Thyroid gland (tissue), 4 donors: ENCODE results near the gene ACAA1. TPM values are rescaled to one million over a fixed set of nuclear protein-coding genes. Genes with fewer than 3 reads are reported as not detected.

Experiments
- DNase-seq, 2 donors: peaks; one replicate each; pipeline ENCODE4 v3.0.0-alpha.2; 2019
- H3K27ac ChIP-seq, 3 donors: fragments of 200-600 bp; sonication (generic); 1 replicate in 2 of 3; 2 replicates in 1 of 3; pipeline ENCODE4 v1.5.1; 2016 to 2019; ENCODE audit warnings: mild to moderate bottlenecking in 1 of 3, moderate library complexity in 1 of 3
- H3K27me3 ChIP-seq: fragments of 200-600 bp; sonication (generic); one replicate; pipeline ENCODE4 v1.5.1; 2019
- H3K36me3 ChIP-seq, 2 donors: fragments of 200-600 bp; sonication (generic); one replicate each; pipeline ENCODE4 v1.5.1; 2016 to 2019
- H3K4me1 ChIP-seq, 2 donors: fragments of 200-600 bp; sonication (generic); one replicate each; pipeline ENCODE4 v1.5.1; 2017 to 2019
- H3K4me3 ChIP-seq, 3 donors: fragments of 200-600 bp; sonication (generic); replicated peaks in 1 of 3; 1 replicate in 2 of 3; 2 replicates in 1 of 3; pipeline ENCODE4 v1.5.1; 2016; ENCODE audit warnings: mild to moderate bottlenecking in 1 of 3
- H3K9me3 ChIP-seq: fragments of 200-600 bp; sonication (generic); one replicate; pipeline ENCODE4 v1.5.1; 2017
- CTCF ChIP-seq, 6 experiments: fragments of 200-600 bp in 3 of 6; fragments of 450-650 bp in 3 of 6; sonication (generic) in 3 of 6; IDR thresholded peaks; one replicate each; pipeline ENCODE4 v1.5.1; 2016 to 2019; ENCODE audit warnings: antibody characterized with exemption in 6 of 6, mild to moderate bottlenecking in 2 of 6, inconsistent platforms in 1 of 6, moderate library complexity in 1 of 6
- POLR2A ChIP-seq, 2 donors: fragments of 450-650 bp; IDR thresholded peaks; one replicate each; pipeline ENCODE4 v1.6.1; 2017; ENCODE audit warnings: antibody characterized with exemption in 2 of 2, mild to moderate bottlenecking in 2 of 2, moderate library complexity in 1 of 2
- WGBS, 2 donors: methylation state at CpG; one replicate each; pipeline ENCODE4 v1.1.5; 2017; 5-methylcytosine and 5-hydroxymethylcytosine counted together
- intact Hi-C: fragments of 100-400 bp; cut with DNase I; formaldehyde crosslinking; loops from one replicate; pipeline ENCODE4 v1.15.1; 2023
- total RNA-seq, 4 donors: library from RNA; depleted of rRNA; stranded (reverse); fragments of >200 nt; gene quantifications; one replicate each; pipeline ENCODE4 v1.2.3, GENCODE V29; 2016

ACAA1 gene
- total RNA-seq, 4 donors from 2014 or later: 63.3 to 86.1 (median 75.1) TPM

DNA sequence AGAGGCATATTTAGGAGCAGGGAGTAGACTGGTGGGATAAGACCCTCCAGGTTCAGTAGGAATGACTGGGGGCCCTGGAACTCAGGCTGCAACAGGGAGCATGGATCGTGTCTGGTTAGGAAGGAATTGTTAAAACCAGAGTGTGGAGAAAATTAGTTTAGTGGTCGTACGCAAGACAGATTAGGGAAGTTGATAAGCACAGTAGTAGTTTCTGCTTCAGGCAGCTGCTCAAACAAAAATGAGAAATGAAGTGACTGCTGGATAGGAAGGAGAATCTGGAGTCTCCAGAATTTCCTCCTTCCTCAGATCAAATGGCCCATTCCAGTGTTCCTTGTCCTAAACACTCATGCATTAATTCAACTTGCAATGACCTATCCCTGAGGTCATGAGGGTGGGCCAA, 12.8 kb upstream of the ACAA1 start:
- Histone ChIP-seq H3K4me1 (peaks cover 0 to 2% of the 10 kb centered on the region in 2 donors), H3K27ac (no peak overlapping the region), H3K4me3 (no peak overlapping the region), H3K27me3 (no peaks in the 10 kb centered on the region), H3K36me3 (no peaks in the 10 kb centered on the region), H3K9me3 (no peaks in the 10 kb centered on the region)
- 70 to 82% methylated on average over 3 of the region's 3 CpGs for WGBS, 2 donors
- TF ChIP-seq CTCF (IDR thresholded peaks at IDR 0.05) (no peak), POLR2A (IDR thresholded peaks at IDR 0.05) (no peak)
- intact Hi-C loops: no loop called here
- DNase-seq: no peak

- intact Hi-C loops: no loop called here
- no peak for TF ChIP-seq POLR2A (IDR thresholded peaks at IDR 0.05)
- TF ChIP-seq CTCF (IDR thresholded peaks at IDR 0.05): no peak
- H3K36me3 ChIP-seq: no peaks in the 10 kb centered on the region
- DNase-seq: no peak
- WGBS, 2 donors: 86% methylated on average over 5 of the region's 5 CpGs
- no peaks in the 10 kb centered on the region for H3K4me1 ChIP-seq
- no peaks in the 10 kb centered on the region for H3K9me3 ChIP-seq
- H3K4me3 ChIP-seq: no peak overlapping the region
- no peak overlapping the region for H3K27ac ChIP-seq
- H3K27me3 ChIP-seq: no peaks in the 10 kb centered on the region
Measured at GRCh38 chr3:38148311-38148882, 11.5 kb upstream of the ACAA1 start.

GRCh38 chr3:38147421-38147820, 10.5 kb upstream of the ACAA1 start:
- 90 to 96% methylated on average over 3 of the region's 3 CpGs for WGBS, 2 donors
- intact Hi-C loops: no loop called here

GRCh38 chr3:38146504-38146903, 9.6 kb upstream of the ACAA1 start:
- Histone ChIP-seq H3K36me3 (peaks cover 0 to 2% of the 10 kb centered on the region in 2 donors), H3K4me3 (no peak overlapping the region), H3K4me1 (no peaks in the 10 kb centered on the region), H3K27me3 (no peaks in the 10 kb centered on the region), H3K27ac (no peak overlapping the region), H3K9me3 (no peaks in the 10 kb centered on the region)
- WGBS, 2 donors: 86 to 93% methylated on average over 2 of the region's 2 CpGs
- no peak for DNase-seq
- intact Hi-C loops: no loop called here
- TF ChIP-seq POLR2A (IDR thresholded peaks at IDR 0.05) (no peak), CTCF (IDR thresholded peaks at IDR 0.05) (no peak)

More at GRCh38 chr3:38147421-38147820, 10.5 kb upstream of the ACAA1 start:
- Histone ChIP-seq H3K9me3 (no peaks in the 10 kb centered on the region), H3K27me3 (no peaks in the 10 kb centered on the region), H3K27ac (no peak overlapping the region), H3K4me3 (no peak overlapping the region), H3K36me3 (no peaks in the 10 kb centered on the region), H3K4me1 (no peaks in the 10 kb centered on the region)
- TF ChIP-seq POLR2A (IDR thresholded peaks at IDR 0.05) (no peak), CTCF (IDR thresholded peaks at IDR 0.05) (no peak)
- no peak for DNase-seq

DNA sequence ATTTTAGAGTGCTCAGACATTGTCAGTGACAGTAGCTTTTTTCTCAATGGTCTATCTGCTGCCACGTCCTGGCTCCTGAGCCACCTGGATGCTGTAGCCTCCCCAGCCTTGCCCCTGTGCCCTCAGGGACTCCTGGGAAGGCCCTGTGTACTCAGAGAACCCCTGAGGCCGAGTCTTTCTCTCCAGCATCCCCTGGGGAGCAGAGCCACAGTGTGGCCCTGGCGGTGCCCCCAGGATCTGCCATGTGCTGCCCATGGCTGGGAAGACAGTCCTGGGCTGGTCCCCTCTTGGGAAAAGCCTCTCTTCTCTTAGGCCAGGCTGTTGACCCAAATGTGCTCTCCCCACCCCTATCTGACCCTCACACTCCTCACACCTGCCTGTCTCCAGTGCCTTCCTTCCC, 6.6 kb upstream of the ACAA1 start:
- intact Hi-C loops: loop anchor here (5.0 kb wide), 1 partner anchor 34 kb away; no protein-coding TSS in a partner anchor
- no peak for DNase-seq
- Histone ChIP-seq H3K27me3 (no peaks in the 10 kb centered on the region), H3K4me1 (peaks cover 8 to 11% of the 10 kb centered on the region in 2 donors), H3K27ac (no peak overlapping the region), H3K36me3 (peaks cover 0 to 6% of the 10 kb centered on the region in 2 donors), H3K9me3 (no peaks in the 10 kb centered on the region), H3K4me3 (no peak overlapping the region)
- TF ChIP-seq CTCF (IDR thresholded peaks at IDR 0.05) (no peak), POLR2A (IDR thresholded peaks at IDR 0.05) (no peak)
- 83 to 84% methylated on average over 2 to 3 of the region's 3 CpGs for WGBS, 2 donors
